ENCODE results near the gene CRK.

DNA sequence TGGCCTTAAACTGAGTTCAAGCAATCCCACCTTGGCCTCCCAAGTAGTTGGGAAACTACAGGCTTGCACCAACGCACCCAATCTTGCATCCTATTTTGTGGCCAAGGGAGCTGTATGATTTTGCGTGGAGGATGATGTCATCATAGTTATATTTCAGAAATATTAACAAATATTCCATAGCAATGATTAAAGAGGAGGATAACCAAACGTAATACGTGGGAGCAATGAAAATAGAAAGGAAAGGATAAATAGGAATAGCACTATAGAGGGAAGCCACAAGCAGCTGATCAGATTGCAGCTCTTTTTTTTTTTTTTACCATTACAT lies 53.8 kb downstream of the CRK start:
- TF ChIP-seq ZFP3 (CRISPR knock-in tag; IDR thresholded peaks at IDR 0.05) (no peak), ISL1 (CRISPR knock-in tag; IDR thresholded peaks at IDR 0.05) (no peak), TOX (CRISPR knock-in tag; IDR thresholded peaks at IDR 0.05; ENCODE audit: borderline replicate concordance) (no peak), ZC3H10 (CRISPR knock-in tag; IDR thresholded peaks at IDR 0.05) (no peak), PPARA (CRISPR knock-in tag; IDR thresholded peaks at IDR 0.05; ENCODE audit: borderline replicate concordance) (no peak), RARB (CRISPR knock-in tag; IDR thresholded peaks at IDR 0.05) (no peak), ZNF8 (CRISPR knock-in tag; IDR thresholded peaks at IDR 0.05) (no peak)
- TF ChIP-seq, protein P1, sequence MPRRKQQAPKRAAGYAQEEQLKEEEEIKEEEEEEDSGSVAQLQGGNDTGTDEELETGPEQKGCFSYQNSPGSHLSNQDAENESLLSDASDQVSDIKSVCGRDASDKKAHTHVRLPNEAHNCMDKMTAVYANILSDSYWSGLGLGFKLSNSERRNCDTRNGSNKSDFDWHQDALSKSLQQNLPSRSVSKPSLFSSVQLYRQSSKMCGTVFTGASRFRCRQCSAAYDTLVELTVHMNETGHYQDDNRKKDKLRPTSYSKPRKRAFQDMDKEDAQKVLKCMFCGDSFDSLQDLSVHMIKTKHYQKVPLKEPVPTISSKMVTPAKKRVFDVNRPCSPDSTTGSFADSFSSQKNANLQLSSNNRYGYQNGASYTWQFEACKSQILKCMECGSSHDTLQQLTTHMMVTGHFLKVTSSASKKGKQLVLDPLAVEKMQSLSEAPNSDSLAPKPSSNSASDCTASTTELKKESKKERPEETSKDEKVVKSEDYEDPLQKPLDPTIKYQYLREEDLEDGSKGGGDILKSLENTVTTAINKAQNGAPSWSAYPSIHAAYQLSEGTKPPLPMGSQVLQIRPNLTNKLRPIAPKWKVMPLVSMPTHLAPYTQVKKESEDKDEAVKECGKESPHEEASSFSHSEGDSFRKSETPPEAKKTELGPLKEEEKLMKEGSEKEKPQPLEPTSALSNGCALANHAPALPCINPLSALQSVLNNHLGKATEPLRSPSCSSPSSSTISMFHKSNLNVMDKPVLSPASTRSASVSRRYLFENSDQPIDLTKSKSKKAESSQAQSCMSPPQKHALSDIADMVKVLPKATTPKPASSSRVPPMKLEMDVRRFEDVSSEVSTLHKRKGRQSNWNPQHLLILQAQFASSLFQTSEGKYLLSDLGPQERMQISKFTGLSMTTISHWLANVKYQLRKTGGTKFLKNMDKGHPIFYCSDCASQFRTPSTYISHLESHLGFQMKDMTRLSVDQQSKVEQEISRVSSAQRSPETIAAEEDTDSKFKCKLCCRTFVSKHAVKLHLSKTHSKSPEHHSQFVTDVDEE (CRISPR knock-in tag; IDR thresholded peaks at IDR 0.05) = no peak

Data from SK-N-SH treated with all-trans-retinoic acid at 6 μM for 48 hours (cell line).